ENCODE measurements around the gene GNA15.
"Not testable (repeated sequence)": the region's sequence is repeated elsewhere in the genome, so short reads cannot be mapped to it uniquely, and the experiment has no call there.

Gene GNA15

GRCh38 chr19:3135961-3136683 is at the start of gene GNA15:
Gene GNA15 (plus strand): TSS chr19:3136033. CDS start chr19:3136451, 418 bp downstream.
- DNase-seq (ENCODE audit: low read depth in 2 of 2), result peak in 1 of 2 donors; percentile 36

- DNase-seq (ENCODE audit: low read depth in 2 of 2), result no peak
These were observed 48.1 kb upstream of the GNA15 start for GRCh38 chr19:3087769-3088168.

GRCh38 chr19:3089299-3089855 is 46.5 kb upstream of the GNA15 start:
- DNase-seq (ENCODE audit: low read depth in 2 of 2), result not testable (repeated sequence)

- peak in 1 of 2 donors; percentile 21 for DNase-seq (ENCODE audit: low read depth in 2 of 2)
These were observed 41.0 kb upstream of the GNA15 start for GRCh38 chr19:3094601-3095440.

- peak in 1 of 2 donors; percentile 38 for DNase-seq (ENCODE audit: low read depth in 2 of 2)
These were observed 40.2 kb upstream of the GNA15 start for GRCh38 chr19:3095441-3096191.

GRCh38 chr19:3096267-3096901 is 39.4 kb upstream of the GNA15 start:
- no peak for DNase-seq (ENCODE audit: low read depth in 2 of 2)

GRCh38 chr19:3096902-3097326 is 38.9 kb upstream of the GNA15 start:
- DNase-seq (ENCODE audit: low read depth in 2 of 2), result no peak

GRCh38 chr19:3097442-3097871 is 38.4 kb upstream of the GNA15 start:
- no peak for DNase-seq (ENCODE audit: low read depth in 2 of 2)

GRCh38 chr19:3098141-3098514 is 37.7 kb upstream of the GNA15 start:
- DNase-seq (ENCODE audit: low read depth in 2 of 2), result no peak

GRCh38 chr19:3098515-3099346 is 37.1 kb upstream of the GNA15 start:
- no peak for DNase-seq (ENCODE audit: low read depth in 2 of 2)

GRCh38 chr19:3099347-3100145 is 36.3 kb upstream of the GNA15 start:
- DNase-seq (ENCODE audit: low read depth in 2 of 2), result no peak

GRCh38 chr19:3100331-3100730 is 35.5 kb upstream of the GNA15 start:
- DNase-seq (ENCODE audit: low read depth in 2 of 2), result no peak

- DNase-seq (ENCODE audit: low read depth in 2 of 2), result no peak
These were observed 34.8 kb upstream of the GNA15 start for GRCh38 chr19:3100747-3101730.

- DNase-seq (ENCODE audit: low read depth in 2 of 2), result no peak
These were observed 33.3 kb upstream of the GNA15 start for GRCh38 chr19:3102239-3103140.

GRCh38 chr19:3104708-3104983 is 31.2 kb upstream of the GNA15 start:
- no peak for DNase-seq (ENCODE audit: low read depth in 2 of 2)

- no peak for DNase-seq (ENCODE audit: low read depth in 2 of 2)
These were observed 30.0 kb upstream of the GNA15 start for GRCh38 chr19:3105641-3106508.

Data from stimulated activated CD4-positive, alpha-beta T cell treated with anti-CD3 and anti-CD28 coated beads, Interleukin-15, amount 100 ng/mL, for 48 hours (primary cell).